Brain microvascular endothelial cell (primary cell): Measurements from ENCODE around the gene UNC13C.

Experiments used
- DNase-seq: peaks from one replicate; pipeline ENCODE4 v3.0.0-alpha.2; 2020
- H3K27ac ChIP-seq: fragments of 250-450 bp; sonication (Bioruptor Pico); 2 replicates; pipeline ENCODE4 v1.5.1; 2020; ENCODE audit warnings: mild to moderate bottlenecking, moderate library complexity
- H3K27me3 ChIP-seq: fragments of 250-450 bp; sonication (Bioruptor Pico); replicated peaks from 2 replicates; pipeline ENCODE4 v1.5.1; 2020; ENCODE audit warnings: mild to moderate bottlenecking
- H3K36me3 ChIP-seq: fragments of 250-450 bp; sonication (Bioruptor Pico); replicated peaks from 2 replicates; pipeline ENCODE4 v1.5.1; 2020; ENCODE audit warnings: mild to moderate bottlenecking
- H3K4me3 ChIP-seq: 2 replicates; pipeline ENCODE4 v1.5.1; 2011; ENCODE audit warnings: low read depth, mild to moderate bottlenecking, control low read depth, low read length, moderate library complexity
- CTCF ChIP-seq: IDR thresholded peaks from 2 replicates; pipeline ENCODE4 v1.5.1; 2011; ENCODE audit warnings: low read depth, mild to moderate bottlenecking, moderate library complexity, low read length, control low read depth, inconsistent platforms; ENCODE audit errors: missing control alignments
- in situ Hi-C: cut with HindIII; loops from 2 replicates; pipeline ENCODE4 v1.10.0; 2017; ENCODE audit warnings: low sequenced_read_pairs, low pct_ligation_motif_present

The UNC13C gene

DNA sequence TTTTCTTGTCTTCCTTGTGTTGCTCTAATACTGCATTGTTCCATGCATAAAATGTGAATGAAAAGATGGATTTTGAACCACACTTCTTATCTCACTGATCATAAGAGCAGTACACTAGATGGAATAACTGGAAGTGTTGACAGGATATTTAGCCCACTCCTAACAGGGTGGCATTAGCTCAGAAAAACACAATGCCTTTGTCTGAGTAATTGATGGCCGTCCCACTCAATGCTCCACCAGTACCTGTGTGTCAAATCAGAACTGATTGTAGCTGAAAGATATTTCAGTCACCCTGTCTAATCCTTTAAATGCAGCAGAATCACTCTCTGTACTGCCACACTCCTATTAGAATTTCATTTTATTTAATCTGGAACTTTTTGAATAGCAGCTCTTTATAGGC lies 526.5 kb downstream of the UNC13C start:
- in situ Hi-C loops: no loop called here
- Histone ChIP-seq H3K36me3 (no peaks in the 10 kb centered on the region), H3K4me3 (no peak overlapping the region), H3K27ac (no peak overlapping the region), H3K27me3 (no peaks in the 10 kb centered on the region)
- DNase-seq: no peak
- TF ChIP-seq CTCF: no peak

DNA sequence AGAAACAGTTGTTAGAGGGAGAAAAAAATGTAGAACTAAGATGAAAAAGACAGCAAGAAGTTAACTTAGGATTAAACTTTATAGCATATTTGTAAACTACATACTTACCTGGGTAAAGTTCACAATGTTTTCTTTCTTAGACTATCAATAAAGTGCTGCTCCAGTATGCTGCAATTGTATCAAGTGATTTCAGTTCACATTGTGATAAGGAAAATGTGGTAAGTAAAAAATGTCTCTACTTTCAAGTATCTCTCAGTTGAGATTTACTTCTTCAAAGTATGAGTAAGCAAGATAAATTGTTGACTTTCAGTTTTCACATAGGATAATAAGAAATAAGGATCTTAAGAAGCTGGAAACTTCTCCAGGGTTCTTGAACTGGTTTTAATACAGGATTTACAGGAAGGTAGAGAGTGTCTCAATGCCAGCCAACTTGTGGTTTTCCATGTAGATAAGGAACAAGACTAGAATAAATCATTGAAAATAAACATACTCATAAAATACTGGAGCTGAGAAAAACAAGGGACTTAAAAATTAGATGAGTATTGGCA lies 528.8 kb downstream of the UNC13C start:
- no peak overlapping the region for H3K4me3 ChIP-seq
- no peak overlapping the region for H3K27ac ChIP-seq
- in situ Hi-C loops: no loop called here
- no peak for TF ChIP-seq CTCF
- no peaks in the 10 kb centered on the region for H3K36me3 ChIP-seq
- no peak for DNase-seq
- H3K27me3 ChIP-seq: no peaks in the 10 kb centered on the region

DNA sequence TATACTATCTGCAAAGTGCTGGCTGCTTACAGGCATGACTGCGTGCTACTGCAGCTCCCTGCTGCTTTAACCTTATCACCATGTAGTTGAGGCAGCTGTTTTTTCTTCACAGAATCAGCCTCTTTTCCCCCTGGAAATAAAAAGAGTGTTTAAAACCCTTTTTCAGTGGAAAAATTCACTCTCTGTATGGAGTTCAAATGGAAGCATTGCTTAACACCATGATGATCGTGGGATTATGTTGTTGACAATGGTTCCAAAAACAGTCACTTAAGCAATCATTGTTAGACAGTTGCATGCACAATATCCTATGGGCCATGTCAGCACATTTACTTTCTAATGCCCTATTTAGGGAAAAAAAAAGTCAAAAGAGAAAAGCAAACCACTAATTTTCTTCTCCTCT lies 536.4 kb downstream of the UNC13C start:
- no peaks in the 10 kb centered on the region for H3K27me3 ChIP-seq
- no peaks in the 10 kb centered on the region for H3K36me3 ChIP-seq
- in situ Hi-C loops: no loop called here
- DNase-seq: no peak
- H3K27ac ChIP-seq: no peak overlapping the region
- H3K4me3 ChIP-seq: no peak overlapping the region
- no peak for TF ChIP-seq CTCF

- in situ Hi-C loops: no loop called here
- Histone ChIP-seq H3K27ac (no peak overlapping the region), H3K27me3 (no peaks in the 10 kb centered on the region), H3K4me3 (no peak overlapping the region), H3K36me3 (no peaks in the 10 kb centered on the region)
- TF ChIP-seq CTCF: no peak
- no peak for DNase-seq
Observed at GRCh38 chr15:54515664-54516582, 537.7 kb downstream of the UNC13C start.

GRCh38 chr15:54517366-54517765 lies 539.1 kb downstream of the UNC13C start:
- Histone ChIP-seq H3K27me3 (no peaks in the 10 kb centered on the region), H3K4me3 (no peak overlapping the region), H3K36me3 (no peaks in the 10 kb centered on the region), H3K27ac (no peak overlapping the region)
- in situ Hi-C loops: no loop called here
- no peak for TF ChIP-seq CTCF
- DNase-seq: no peak
